PC-9 (cell line): ENCODE data around the gene SYNGR4. TPM values are rescaled to one million over a fixed set of nuclear protein-coding genes. Genes with fewer than 3 reads are reported as not detected.

Experiments
- BruUV-seq: library from RNA; stranded (reverse); fragments of 400-500 nt; replicated peaks from 2 replicates; lab custom pipeline; 2021; lab: Mats Ljungman, UMichigan
- CTCF ChIA-PET: fragments of 300-600 bp; sonication (Branson Sonifier 250); formaldehyde crosslinking; loops from one replicate; lab custom pipeline; 2022; ENCODE audit warnings: antibody characterized with exemption; lab: Charles Lee
- POLR2A ChIA-PET: fragments of 300-600 bp; sonication (Branson Sonifier 250); formaldehyde crosslinking; loops from one replicate; lab custom pipeline; 2022; ENCODE audit warnings: antibody characterized with exemption; ENCODE audit not compliant: unreplicated experiment; lab: Charles Lee
- DNase-seq, 2 experiments: peaks; one replicate each; pipeline versions ENCODE4 v3.0.0 to v3.0.0-alpha.2; 2015 to 2022; ENCODE audit warnings: mixed read lengths in 1 of 2
- H2AFZ ChIP-seq: fragments of 200-600 bp; sonication (generic); 2 replicates; pipeline ENCODE4 v1.8.1; 2017; ENCODE audit warnings: antibody characterized with exemption
- H3F3A ChIP-seq: fragments of 200-600 bp; sonication (generic); 2 replicates; pipeline ENCODE4 v1.8.1; 2017; ENCODE audit warnings: antibody characterized with exemption, mild to moderate bottlenecking, low read depth; ENCODE audit not compliant: insufficient read depth
- H3K27ac ChIP-seq: fragments of 200-600 bp; sonication (generic); 2 replicates; pipeline ENCODE4 v1.6.1; 2016; ENCODE audit warnings: mixed run types
- H3K27me3 ChIP-seq: fragments of 200-600 bp; sonication (generic); 2 replicates; pipeline ENCODE4 v1.6.1; 2016; ENCODE audit warnings: low read depth, mixed run types; ENCODE audit not compliant: insufficient read depth
- H3K36me3 ChIP-seq: fragments of 200-600 bp; sonication (generic); 2 replicates; pipeline ENCODE4 v1.6.1; 2016; ENCODE audit warnings: low read depth, mixed run types
- H3K4me1 ChIP-seq: fragments of 200-600 bp; sonication (generic); replicated peaks from 2 replicates; pipeline ENCODE4 v1.6.1; 2016; ENCODE audit warnings: mixed run types; ENCODE audit not compliant: insufficient read depth
- H3K4me2 ChIP-seq: fragments of 200-600 bp; sonication (generic); 2 replicates; pipeline ENCODE4 v1.6.1; 2017; ENCODE audit warnings: mixed run types
- H3K4me3 ChIP-seq: fragments of 200-600 bp; sonication (generic); 2 replicates; pipeline ENCODE4 v1.6.1; 2016; ENCODE audit warnings: mixed run types
- H3K79me2 ChIP-seq: fragments of 200-600 bp; sonication (generic); 2 replicates; pipeline ENCODE4 v1.6.1; 2017; ENCODE audit warnings: low read depth, mixed run types
- H3K9me2 ChIP-seq: fragments of 200-600 bp; sonication (generic); 2 replicates; pipeline ENCODE4 v1.8.1; 2017; ENCODE audit warnings: mild to moderate bottlenecking; ENCODE audit not compliant: insufficient read depth
- H3K9me3 ChIP-seq: fragments of 200-600 bp; sonication (generic); 2 replicates; pipeline ENCODE4 v1.8.1; 2016; ENCODE audit warnings: low read depth; ENCODE audit not compliant: insufficient read depth
- H4K20me1 ChIP-seq: fragments of 200-600 bp; sonication (generic); 2 replicates; pipeline ENCODE4 v1.8.1; 2017; ENCODE audit not compliant: insufficient read depth
- CTCF ChIP-seq: fragments of 200-600 bp; sonication (generic); conservative IDR thresholded peaks from 2 replicates; pipeline ENCODE4 v1.6.1; 2017; ENCODE audit warnings: mixed run types, antibody characterized with exemption, mild to moderate bottlenecking, moderate library complexity
- EZH2 ChIP-seq: fragments of 200-600 bp; sonication (generic); IDR thresholded peaks from 2 replicates; pipeline ENCODE4 v1.8.0; 2017; ENCODE audit warnings: antibody characterized with exemption, low read depth
- intact Hi-C: fragments of 100-400 bp; cut with micrococcal nuclease; formaldehyde crosslinking; loops from one replicate; pipeline ENCODE4 v1.10.0; 2022; ENCODE audit not compliant: unreplicated experiment
- total RNA-seq: library from RNA; stranded (reverse); gene quantifications from 2 replicates; pipeline ENCODE4 v1.2.3, GENCODE V29; 2021

SYNGR4 gene
- total RNA-seq, 1 experiment from 2014 or later = 1.3 TPM

DNA sequence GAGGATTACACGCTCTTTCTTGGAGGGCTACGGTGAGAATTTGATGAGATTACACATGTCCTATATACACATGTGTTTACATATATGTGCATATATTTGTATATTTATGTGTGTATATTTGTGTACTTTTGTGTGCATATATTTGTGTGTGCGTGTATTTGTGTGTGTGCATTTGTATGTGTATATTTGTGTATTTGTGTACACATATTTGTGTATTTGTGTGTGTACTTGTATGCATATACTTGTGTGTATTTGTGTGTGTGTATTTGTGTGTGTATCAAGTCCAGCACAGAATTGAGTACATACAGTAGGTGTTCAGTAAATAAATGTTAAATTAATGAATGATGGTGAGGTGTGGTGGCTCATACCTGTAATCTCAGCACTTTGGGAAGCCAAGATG is 2.3 kb upstream of the SYNGR4 start:
- H2AFZ ChIP-seq = no peak overlapping the region
- no peaks in the 10 kb centered on the region for H3K9me2 ChIP-seq
- no peaks in the 10 kb centered on the region for H3K36me3 ChIP-seq
- no peaks in the 10 kb centered on the region for H3K27me3 ChIP-seq
- peaks cover 14% of the 10 kb centered on the region; the same call in 1 of the 2 replicates for H3F3A ChIP-seq
- no peak overlapping the region for H3K4me2 ChIP-seq
- H3K9me3 ChIP-seq = no peaks in the 10 kb centered on the region
- H3K4me1 ChIP-seq = peaks cover 7% of the 10 kb centered on the region
- no TSS peak for BruUV-seq
- TF ChIP-seq CTCF (no peak), EZH2 (no peak)
- no peaks in the 10 kb centered on the region for H4K20me1 ChIP-seq
- ChIA-PET CTCF (no interaction called here), POLR2A (no interaction called here)
- H3K27ac ChIP-seq = no peak overlapping the region
- no peak overlapping the region for H3K4me3 ChIP-seq
- intact Hi-C loops = loop anchor here (5.0 kb wide), 1 partner anchor 40 kb away; a partner anchor contains a TSS
- no peaks in the 10 kb centered on the region for H3K79me2 ChIP-seq
- no peak for DNase-seq

DNA sequence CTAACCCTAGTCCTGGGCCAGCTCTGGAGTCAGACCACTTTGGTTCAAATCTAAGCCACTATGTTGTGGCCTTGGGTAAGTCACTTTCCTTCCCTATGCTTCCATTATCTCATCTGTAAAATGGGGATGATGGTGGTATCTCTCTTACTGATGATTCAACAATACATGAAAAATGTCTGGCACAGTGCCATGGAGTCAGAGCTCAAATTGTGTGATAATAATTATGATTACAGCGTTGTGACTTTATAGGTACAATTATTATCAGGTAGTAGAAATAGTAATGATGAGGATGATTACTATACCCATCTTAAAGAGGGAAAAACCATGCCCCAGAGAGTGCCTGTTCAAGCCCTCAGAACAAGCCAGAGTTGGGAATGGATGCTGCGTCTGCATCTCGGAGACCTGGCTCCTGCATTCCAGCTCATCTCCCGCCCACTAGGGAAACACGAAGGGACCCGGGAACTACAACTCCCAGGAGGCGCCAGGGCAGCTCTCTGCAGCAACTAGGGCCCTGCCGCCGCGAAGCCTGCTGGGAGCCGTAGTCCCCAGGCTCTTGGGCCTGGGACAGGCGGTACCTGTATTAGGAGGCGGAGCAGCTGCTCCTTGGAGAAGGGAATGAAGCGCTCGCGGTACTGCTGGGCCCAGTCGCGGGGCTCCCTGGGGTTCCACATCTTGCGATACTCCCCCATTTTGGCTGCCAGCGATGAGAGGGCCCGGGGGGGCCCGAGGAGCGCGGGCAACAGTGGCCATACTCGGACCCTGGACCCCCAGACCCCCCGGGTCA is 1.3 kb upstream of the SYNGR4 start:
- Histone ChIP-seq H3F3A (peaks cover 19% of the 10 kb centered on the region; the same call in 1 of the 2 replicates), H3K4me1 (peaks cover 7% of the 10 kb centered on the region), H3K4me3 (peak overlapping the region; percentile 72), H2AFZ (peak overlapping the region; percentile 89), H3K9me2 (no peaks in the 10 kb centered on the region), H4K20me1 (no peaks in the 10 kb centered on the region), H3K4me2 (peak overlapping the region; percentile 93), H3K27ac (peak overlapping the region; percentile 63), H3K79me2 (no peaks in the 10 kb centered on the region), H3K9me3 (no peaks in the 10 kb centered on the region), H3K27me3 (no peaks in the 10 kb centered on the region), H3K36me3 (no peaks in the 10 kb centered on the region)
- intact Hi-C loops = loop anchor here (5.0 kb wide), 1 partner anchor 41 kb away; a partner anchor contains a TSS
- ChIA-PET POLR2A (interaction anchor here (0.5 to 2.7 kb wide), 12 partner anchors 8 to 1090 kb away, joined by 3 to 28 read pairs (median 4); partner anchors contain the start of genes ALDH16A1 and PLA2G4C), CTCF (interaction anchor here (0.6 to 1.8 kb wide), 5 partner anchors 12 to 125 kb away, joined by 3 to 14 read pairs (median 3); no protein-coding TSS in a partner anchor)
- peak; percentile 95 to 97 for DNase-seq
- no TSS peak for BruUV-seq
- no peak for TF ChIP-seq CTCF
- no peak for TF ChIP-seq EZH2

DNA sequence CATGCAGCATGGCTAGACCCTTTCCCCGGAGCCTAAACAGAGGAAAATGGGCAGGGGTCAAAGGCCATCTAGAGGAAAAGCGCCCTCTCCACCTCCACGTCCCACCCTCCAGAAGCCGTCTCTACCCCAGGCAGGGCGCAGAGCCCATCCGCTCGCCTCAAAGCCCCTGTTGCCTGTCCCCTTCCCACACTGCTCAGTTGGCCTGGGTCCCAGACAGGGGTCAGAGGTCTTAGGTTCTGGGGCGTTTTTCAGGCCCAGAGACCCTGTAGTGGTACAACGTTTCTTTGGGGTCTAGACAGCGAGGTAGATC is 712 bp upstream of the SYNGR4 start:
- intact Hi-C loops = loop anchor here (5.0 kb wide), 1 partner anchor 41 kb away; a partner anchor contains a TSS

More for the DNA sequence above, 712 bp upstream of the SYNGR4 start:
- no peak for DNase-seq
- peak overlapping the region; percentile 63 for H3K27ac ChIP-seq
- TSS peak; percentile 54 for BruUV-seq
- H3F3A ChIP-seq = peaks cover 25% of the 10 kb centered on the region; the same call in 1 of the 2 replicates
- H3K9me3 ChIP-seq = no peaks in the 10 kb centered on the region
- no peaks in the 10 kb centered on the region for H3K9me2 ChIP-seq
- no peaks in the 10 kb centered on the region for H3K27me3 ChIP-seq
- H4K20me1 ChIP-seq = no peaks in the 10 kb centered on the region
- POLR2A ChIA-PET = interaction anchor here (0.6 to 2.7 kb wide), 9 partner anchors 28 to 350 kb away, joined by 3 to 28 read pairs (median 7); partner anchors contain the start of genes KDELR1 and SPHK2
- no peaks in the 10 kb centered on the region for H3K36me3 ChIP-seq
- peak overlapping the region; percentile 93 for H3K4me2 ChIP-seq
- peak overlapping the region; percentile 72 for H3K4me3 ChIP-seq
- no peaks in the 10 kb centered on the region for H3K79me2 ChIP-seq
- CTCF ChIA-PET = interaction anchor here (0.6 to 1.8 kb wide), 4 partner anchors 13 to 124 kb away, joined by 3 to 14 read pairs (median 4); no protein-coding TSS in a partner anchor
- TF ChIP-seq CTCF (no peak), EZH2 (no peak)
- peak overlapping the region; percentile 89 for H2AFZ ChIP-seq
- H3K4me1 ChIP-seq = peaks cover 7% of the 10 kb centered on the region
